ENCODE measurements around the gene POLN.

DNA sequence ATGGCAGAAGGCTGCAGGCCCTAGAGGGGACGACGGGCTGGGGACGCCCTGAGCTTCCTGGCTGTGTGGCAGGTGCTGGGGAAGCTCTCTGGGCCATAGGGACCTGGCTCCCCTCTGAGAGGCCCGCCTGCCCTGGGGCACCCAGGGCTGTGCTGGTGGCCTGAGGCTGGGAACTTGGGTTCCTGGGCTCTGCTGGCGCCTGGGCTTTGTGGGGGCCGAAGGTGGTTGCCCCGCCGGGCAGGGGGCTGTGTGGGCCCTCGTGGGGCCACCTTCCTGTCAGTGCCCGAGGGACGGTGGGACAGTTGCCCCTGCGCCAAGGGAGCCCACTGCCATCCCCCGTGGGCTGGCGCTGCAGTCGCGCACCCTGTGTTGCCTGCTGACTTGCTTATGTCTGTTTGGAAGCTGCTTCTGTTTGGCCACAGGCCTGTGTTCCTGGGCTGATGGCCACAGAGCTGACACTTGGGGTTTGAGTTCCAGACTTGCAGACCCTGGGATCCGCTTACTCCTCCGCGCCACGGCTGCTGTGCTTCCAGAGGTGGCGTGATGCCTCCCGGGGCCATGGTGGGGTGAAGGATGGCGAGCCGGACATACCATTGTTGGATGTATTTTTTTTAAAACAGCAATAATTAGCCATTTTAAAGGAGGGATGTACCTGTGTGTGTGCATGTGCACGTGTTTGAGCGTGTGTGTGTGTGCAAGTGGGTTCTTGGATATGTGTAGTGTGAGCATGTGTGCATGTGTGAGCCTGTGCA, 174.3 kb downstream of the POLN start:
- TF ChIP-seq, protein P1, sequence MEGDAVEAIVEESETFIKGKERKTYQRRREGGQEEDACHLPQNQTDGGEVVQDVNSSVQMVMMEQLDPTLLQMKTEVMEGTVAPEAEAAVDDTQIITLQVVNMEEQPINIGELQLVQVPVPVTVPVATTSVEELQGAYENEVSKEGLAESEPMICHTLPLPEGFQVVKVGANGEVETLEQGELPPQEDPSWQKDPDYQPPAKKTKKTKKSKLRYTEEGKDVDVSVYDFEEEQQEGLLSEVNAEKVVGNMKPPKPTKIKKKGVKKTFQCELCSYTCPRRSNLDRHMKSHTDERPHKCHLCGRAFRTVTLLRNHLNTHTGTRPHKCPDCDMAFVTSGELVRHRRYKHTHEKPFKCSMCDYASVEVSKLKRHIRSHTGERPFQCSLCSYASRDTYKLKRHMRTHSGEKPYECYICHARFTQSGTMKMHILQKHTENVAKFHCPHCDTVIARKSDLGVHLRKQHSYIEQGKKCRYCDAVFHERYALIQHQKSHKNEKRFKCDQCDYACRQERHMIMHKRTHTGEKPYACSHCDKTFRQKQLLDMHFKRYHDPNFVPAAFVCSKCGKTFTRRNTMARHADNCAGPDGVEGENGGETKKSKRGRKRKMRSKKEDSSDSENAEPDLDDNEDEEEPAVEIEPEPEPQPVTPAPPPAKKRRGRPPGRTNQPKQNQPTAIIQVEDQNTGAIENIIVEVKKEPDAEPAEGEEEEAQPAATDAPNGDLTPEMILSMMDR (IDR thresholded peaks at IDR 0.05) = no peak
- no peak for TF ChIP-seq POLR2AphosphoS5 (IDR thresholded peaks at IDR 0.05)
- TF ChIP-seq POLR2A (IDR thresholded peaks at IDR 0.05) = no peak
